Stomach (tissue), 9 donors: ENCODE measurements around the gene CLTCL1. TPM values are rescaled to one million over a fixed set of nuclear protein-coding genes. Genes with fewer than 3 reads are reported as not detected.

Source experiments
- DNase-seq, 2 donors: peaks; one replicate each; pipeline versions ENCODE4 v3.0.0 to v3.0.0-alpha.2; 2013 to 2019
- H3K27ac ChIP-seq, 5 donors: fragments of 200-600 bp in 4 of 5; sonication (generic) in 4 of 5; one replicate each; pipeline ENCODE4 v1.5.1; 2013 to 2019; ENCODE audit warnings: mild to moderate bottlenecking in 1 of 5, moderate library complexity in 1 of 5
- H3K27me3 ChIP-seq, 3 donors: fragments of 200-600 bp; sonication (generic); one replicate each; pipeline ENCODE4 v1.5.1; 2017 to 2019; ENCODE audit warnings: mixed run types in 1 of 3
- H3K36me3 ChIP-seq, 4 donors: fragments of 200-600 bp; sonication (generic); 1 replicate in 3 of 4; 2 replicates in 1 of 4; pipeline ENCODE4 v1.5.1; 2016 to 2019
- H3K4me1 ChIP-seq, 4 donors: fragments of 200-600 bp; sonication (generic); one replicate each; pipeline ENCODE4 v1.5.1; 2016 to 2019
- H3K4me3 ChIP-seq, 4 donors: fragments of 200-600 bp; sonication (generic) in 3 of 4; one replicate each; pipeline ENCODE4 v1.5.1; 2016 to 2019; ENCODE audit warnings: mild to moderate bottlenecking in 1 of 4
- H3K9me3 ChIP-seq, 4 donors: fragments of 200-600 bp; sonication (generic); one replicate each; pipeline ENCODE4 v1.5.1; 2016 to 2019
- CTCF ChIP-seq, 7 experiments: fragments of 450-650 bp in 4 of 7; fragments of 200-600 bp in 3 of 7; sonication (generic) in 3 of 7; IDR thresholded peaks; one replicate each; pipeline ENCODE4 v1.5.1; 2016 to 2019; ENCODE audit warnings: antibody characterized with exemption in 7 of 7, control low read depth in 2 of 7, mild to moderate bottlenecking in 1 of 7
- EP300 ChIP-seq: sonication (generic); formaldehyde crosslinking; IDR thresholded peaks from one replicate; pipeline ENCODE4 v1.6.1; 2017; ENCODE audit warnings: antibody characterized with exemption
- POLR2A ChIP-seq, 4 donors: fragments of 450-650 bp; IDR thresholded peaks; one replicate each; pipeline ENCODE4 v1.6.1; 2016; ENCODE audit warnings: antibody characterized with exemption in 4 of 4, control low read depth in 2 of 4, mild to moderate bottlenecking in 1 of 4, moderate library complexity in 1 of 4
- POLR2AphosphoS5 ChIP-seq, 3 donors: sonication (generic); formaldehyde crosslinking; IDR thresholded peaks; one replicate each; pipeline ENCODE4 v1.6.1; 2016; ENCODE audit warnings: antibody characterized with exemption in 3 of 3
- WGBS, 5 donors: extraction: QIAGEN DNeasy Blood & Tissue Kit in 3 of 5; methylation state at CpG; one replicate each; pipeline versions ENCODE4 v1.1.5 to v1.1.7; 2013 to 2018; 5-methylcytosine and 5-hydroxymethylcytosine counted together
- intact Hi-C: fragments of 100-400 bp; cut with DNase I; formaldehyde crosslinking; loops from one replicate; pipeline ENCODE4 v1.15.1; 2023; ENCODE audit warnings: low total_unique reads
- polyA plus RNA-seq, 3 donors: library from polyadenylated mRNA; stranded (reverse); fragments of 200-250 nt; gene quantifications; one replicate each; pipeline ENCODE4 v1.2.3, GENCODE V29; 2013
- total RNA-seq, 5 donors: library from RNA; depleted of rRNA; stranded (reverse); fragments of >200 nt; gene quantifications; one replicate each; pipeline versions ENCODE4 v1.1.0 to v1.2.3, GENCODE V29; 2014 to 2016
- donor health status: healthy with polysubstance abuse.
- donor health status: Bipolar disorder and iron deficiency.
- donor health status: healthy.

CLTCL1 gene
- total and polyA plus RNA-seq, 8 donors, result 3.0 to 10.1 (median 4.7) TPM

GRCh38 chr22:19275919-19276600, 15.5 kb downstream of the CLTCL1 start:
- intact Hi-C loops, result no loop called here
- no peaks in the 10 kb centered on the region for H3K27me3 ChIP-seq
- no peak overlapping the region for H3K4me3 ChIP-seq
- TF ChIP-seq CTCF (IDR thresholded peaks at IDR 0.05) (no peak), EP300 (no peak), POLR2AphosphoS5 (IDR thresholded peaks at IDR 0.05) (no peak), POLR2A (IDR thresholded peaks at IDR 0.05) (no peak)
- WGBS, 5 donors, result 45 to 62% (median 47%) methylated on average over 6 of the region's 6 CpGs
- H3K9me3 ChIP-seq, result no peaks in the 10 kb centered on the region
- H3K4me1 ChIP-seq, result no peaks in the 10 kb centered on the region
- peak in 1 of 2 donors; percentile 30 for DNase-seq
- H3K27ac ChIP-seq, result no peak overlapping the region
- H3K36me3 ChIP-seq, result peaks cover 0 to 18% (median 10%) of the 10 kb centered on the region in 4 donors

- H3K36me3 ChIP-seq, result peaks cover 0 to 18% (median 10%) of the 10 kb centered on the region in 4 donors
- intact Hi-C loops, result no loop called here
- TF ChIP-seq POLR2A (IDR thresholded peaks at IDR 0.05), result no peak
- no peak for TF ChIP-seq EP300
- no peak for TF ChIP-seq CTCF (IDR thresholded peaks at IDR 0.05)
- TF ChIP-seq POLR2AphosphoS5 (IDR thresholded peaks at IDR 0.05), result no peak
- no peaks in the 10 kb centered on the region for H3K4me1 ChIP-seq
- no peak for DNase-seq
- H3K27ac ChIP-seq, result no peak overlapping the region
- H3K27me3 ChIP-seq, result no peaks in the 10 kb centered on the region
- H3K9me3 ChIP-seq, result no peaks in the 10 kb centered on the region
- WGBS, 5 donors, result 89 to 91% (median 90%) methylated on average over 7 of the region's 7 CpGs
- H3K4me3 ChIP-seq, result no peak overlapping the region
These were observed 16.0 kb downstream of the CLTCL1 start for GRCh38 chr22:19275513-19275912.

GRCh38 chr22:19275104-19275503, 16.4 kb downstream of the CLTCL1 start:
- WGBS, 5 donors, result 92 to 98% (median 96%) methylated on average over 8 of the region's 8 CpGs
- H3K27me3 ChIP-seq, result no peaks in the 10 kb centered on the region
- DNase-seq, result no peak

GRCh38 chr22:19271856-19272535, 19.5 kb downstream of the CLTCL1 start:
- intact Hi-C loops, result no loop called here
- no peak for DNase-seq
- H3K27ac ChIP-seq, result no peak overlapping the region
- TF ChIP-seq POLR2A (IDR thresholded peaks at IDR 0.05) (no peak), CTCF (IDR thresholded peaks at IDR 0.05) (no peak), POLR2AphosphoS5 (IDR thresholded peaks at IDR 0.05) (no peak), EP300 (no peak)
- peaks cover 0 to 18% (median 10%) of the 10 kb centered on the region in 4 donors for H3K36me3 ChIP-seq
- H3K4me1 ChIP-seq, result no peaks in the 10 kb centered on the region
- no peaks in the 10 kb centered on the region for H3K27me3 ChIP-seq
- H3K9me3 ChIP-seq, result peaks cover 0 to 10% (median 0%) of the 10 kb centered on the region in 4 donors
- H3K4me3 ChIP-seq, result no peak overlapping the region
- 78 to 86% (median 85%) methylated on average over 10 of the region's 10 CpGs for WGBS, 5 donors

More at GRCh38 chr22:19275104-19275503, 16.4 kb downstream of the CLTCL1 start:
- Histone ChIP-seq H3K27ac (no peak overlapping the region), H3K9me3 (no peaks in the 10 kb centered on the region), H3K4me3 (no peak overlapping the region), H3K36me3 (peaks cover 0 to 18% (median 10%) of the 10 kb centered on the region in 4 donors), H3K4me1 (no peaks in the 10 kb centered on the region)
- TF ChIP-seq POLR2AphosphoS5 (IDR thresholded peaks at IDR 0.05), result no peak
- TF ChIP-seq POLR2A (IDR thresholded peaks at IDR 0.05), result no peak
- no peak for TF ChIP-seq EP300
- intact Hi-C loops, result no loop called here
